Activated CD4-positive, alpha-beta memory T cell treated with anti-CD3 and anti-CD28 coated beads for 36 hours (primary cell): Measurements from ENCODE around the gene RASGRF2. TPM values are rescaled to one million over a fixed set of nuclear protein-coding genes. Genes with fewer than 3 reads are reported as not detected.

Experiments used
- CTCF ChIA-PET: fragments of 350-600 bp; sonication (Branson Sonifier 250); formaldehyde crosslinking; loops from one replicate; lab custom pipeline; 2021; ENCODE audit warnings: antibody characterized with exemption, inconsistent platforms; lab: Charles Lee
- POLR2A ChIA-PET: fragments of 350-600 bp; sonication (Branson Sonifier 250); formaldehyde crosslinking; loops from one replicate; lab custom pipeline; 2021; ENCODE audit warnings: antibody characterized with exemption; lab: Charles Lee
- DNase-seq: peaks from one replicate; pipeline ENCODE4 v3.0.0-alpha.2; 2020
- H3K27ac Mint-ChIP-seq: one replicate; pipeline ENCODE4 v1.8.0; 2021; ENCODE audit warnings: mixed read lengths
- H3K27me3 Mint-ChIP-seq: one replicate; pipeline ENCODE4 v1.8.0; 2021; ENCODE audit warnings: mixed read lengths
- H3K36me3 Mint-ChIP-seq: one replicate; pipeline ENCODE4 v1.8.0; 2021; ENCODE audit warnings: mixed read lengths
- H3K4me1 Mint-ChIP-seq: one replicate; pipeline ENCODE4 v1.8.0; 2021; ENCODE audit warnings: low read depth, mixed read lengths
- H3K4me3 Mint-ChIP-seq: one replicate; pipeline ENCODE4 v1.8.0; 2021; ENCODE audit warnings: mild to moderate bottlenecking, mixed read lengths
- H3K9me3 Mint-ChIP-seq: one replicate; pipeline ENCODE4 v1.8.0; 2021; ENCODE audit warnings: mixed read lengths
- intact Hi-C: fragments of 100-400 bp; cut with micrococcal nuclease; formaldehyde crosslinking; loops from one replicate; pipeline ENCODE4 v1.15.1; 2023
- total RNA-seq, 2 experiments: library from RNA; stranded (reverse); gene quantifications; one replicate each; pipeline ENCODE4 v1.2.3, GENCODE V29; 2021

Gene RASGRF2
- total RNA-seq, 2 experiments from 2014 or later: 7.6 to 8.6 TPM

- Mint-ChIP-seq H3K27me3 (no peaks in the 10 kb centered on the region), H3K36me3 (peaks cover 2% of the 10 kb centered on the region), H3K4me3 (no peak overlapping the region), H3K9me3 (no peaks in the 10 kb centered on the region), H3K27ac (no peak overlapping the region), H3K4me1 (no peaks in the 10 kb centered on the region)
- no peak for DNase-seq
- POLR2A ChIA-PET: no interaction called here
- intact Hi-C loops: no loop called here
- CTCF ChIA-PET: no interaction called here
Observed at GRCh38 chr5:81226949-81227348, 266.8 kb downstream of the RASGRF2 start.

DNA sequence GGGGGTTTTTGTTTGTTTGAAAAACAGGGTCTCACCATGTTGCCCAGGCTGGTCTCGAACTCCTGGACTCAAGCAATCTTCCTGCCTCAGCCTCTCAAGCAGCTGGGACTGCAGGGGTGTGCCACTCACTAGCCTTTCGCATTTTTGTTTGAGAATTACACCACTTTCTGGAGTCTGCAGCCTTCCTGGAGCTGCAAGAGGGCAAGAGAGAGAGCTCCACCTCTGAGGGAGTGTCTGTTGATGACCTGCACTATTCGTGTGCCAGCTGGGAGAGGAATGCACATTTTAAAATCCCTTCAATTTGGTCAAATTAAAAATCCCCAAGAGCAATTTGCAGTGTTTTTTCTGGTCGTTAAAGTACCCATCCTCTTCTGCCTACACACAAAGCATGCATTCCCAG, 267.9 kb downstream of the RASGRF2 start:
- no peaks in the 10 kb centered on the region for H3K9me3 Mint-ChIP-seq
- no peak for DNase-seq
- no peaks in the 10 kb centered on the region for H3K4me1 Mint-ChIP-seq
- H3K36me3 Mint-ChIP-seq: peaks cover 2% of the 10 kb centered on the region
- no peaks in the 10 kb centered on the region for H3K27me3 Mint-ChIP-seq
- CTCF ChIA-PET: no interaction called here
- H3K27ac Mint-ChIP-seq: no peak overlapping the region
- intact Hi-C loops: no loop called here
- POLR2A ChIA-PET: no interaction called here
- no peak overlapping the region for H3K4me3 Mint-ChIP-seq

GRCh38 chr5:81230416-81230815, 270.3 kb downstream of the RASGRF2 start:
- Mint-ChIP-seq H3K4me1 (peaks cover 16% of the 10 kb centered on the region), H3K27ac (no peak overlapping the region), H3K27me3 (no peaks in the 10 kb centered on the region), H3K4me3 (no peak overlapping the region), H3K9me3 (no peaks in the 10 kb centered on the region), H3K36me3 (peaks cover 2% of the 10 kb centered on the region)
- CTCF ChIA-PET: no interaction called here
- intact Hi-C loops: no loop called here
- POLR2A ChIA-PET: no interaction called here
- no peak for DNase-seq

DNA sequence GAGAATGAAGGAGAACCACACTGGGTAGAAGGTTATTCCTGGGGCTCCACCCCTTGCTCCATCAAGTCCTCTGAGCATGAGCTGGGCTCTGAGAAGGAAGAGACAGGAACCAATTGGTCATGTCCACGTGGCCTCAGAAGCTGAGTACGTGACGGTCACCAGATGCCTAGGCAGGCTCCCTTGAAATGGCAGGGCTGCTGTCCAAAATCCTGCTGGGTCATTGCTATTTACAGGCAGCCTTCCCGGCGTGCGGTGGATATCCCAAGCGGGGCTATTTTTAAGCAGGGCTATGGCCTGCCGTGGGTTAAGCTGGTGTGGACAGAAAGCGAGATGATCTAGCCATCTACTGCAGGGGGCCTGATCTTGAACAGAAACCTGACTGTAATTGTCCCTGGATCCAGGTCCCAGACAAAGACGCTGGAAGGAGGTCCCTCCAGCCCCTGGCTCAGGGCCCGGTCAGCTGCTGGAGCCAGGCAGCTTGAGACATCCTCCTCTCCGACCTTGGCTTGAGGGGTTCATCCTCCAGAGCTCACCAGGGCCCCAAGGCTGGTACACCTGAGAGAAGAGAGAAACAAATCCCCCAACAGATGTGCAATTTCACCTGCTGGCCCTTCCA, 272.4 kb downstream of the RASGRF2 start:
- no peaks in the 10 kb centered on the region for H3K9me3 Mint-ChIP-seq
- POLR2A ChIA-PET: no interaction called here
- H3K27ac Mint-ChIP-seq: no peak overlapping the region
- no peak overlapping the region for H3K4me3 Mint-ChIP-seq
- CTCF ChIA-PET: interaction anchor here (0.8 kb wide), 1 partner anchor 8 kb away, joined by 3 read pairs; no protein-coding TSS in a partner anchor
- intact Hi-C loops: no loop called here
- no peaks in the 10 kb centered on the region for H3K27me3 Mint-ChIP-seq
- no peak for DNase-seq
- H3K36me3 Mint-ChIP-seq: no peaks in the 10 kb centered on the region
- H3K4me1 Mint-ChIP-seq: peaks cover 17% of the 10 kb centered on the region

GRCh38 chr5:81233080-81233634, 273.0 kb downstream of the RASGRF2 start, which contains the start of gene CKMT2:
CKMT2 (plus strand) TSS chr5:81233322; CDS start chr5:81251133, 17,811 bp downstream.
- CTCF ChIA-PET: no interaction called here
- H3K27ac Mint-ChIP-seq: no peak within 1 kb of the TSS
- no peaks in the 10 kb centered on the region for H3K9me3 Mint-ChIP-seq

DNA sequence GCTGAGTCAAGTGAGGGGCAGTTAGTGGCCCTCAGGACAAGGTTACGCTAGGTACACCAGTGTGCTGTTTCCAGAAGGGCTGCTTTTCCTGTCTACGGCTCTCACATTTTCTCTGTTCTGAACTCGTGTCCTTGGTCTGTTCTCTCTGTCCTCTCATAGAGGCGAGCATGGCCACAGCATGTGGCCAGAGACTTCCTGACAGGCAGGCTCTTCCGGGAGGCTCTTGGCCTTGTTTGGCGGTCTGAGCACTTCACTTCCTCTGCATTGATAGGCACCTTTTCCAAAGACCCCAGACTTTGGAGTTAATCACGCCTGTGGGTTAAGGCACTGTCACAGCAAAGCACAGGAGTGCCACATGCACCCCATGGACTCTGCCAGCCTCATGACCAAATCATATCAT, 274.1 kb downstream of the RASGRF2 start:
- POLR2A ChIA-PET: interaction anchor here (0.6 kb wide), 1 partner anchor 593 kb away, joined by 3 read pairs; no protein-coding TSS in a partner anchor
- Mint-ChIP-seq H3K27ac (no peak overlapping the region), H3K4me3 (no peak overlapping the region), H3K27me3 (no peaks in the 10 kb centered on the region), H3K36me3 (no peaks in the 10 kb centered on the region), H3K4me1 (peaks cover 17% of the 10 kb centered on the region), H3K9me3 (no peaks in the 10 kb centered on the region)
- CTCF ChIA-PET: interaction anchor here (1.0 kb wide), 1 partner anchor 67 kb away, joined by 3 read pairs; the partner anchor contains the start of gene ZCCHC9
- intact Hi-C loops: no loop called here
- DNase-seq: no peak

More at GRCh38 chr5:81233080-81233634, 273.0 kb downstream of the RASGRF2 start, which contains the start of gene CKMT2:
- Mint-ChIP-seq H3K27me3 (no peaks in the 10 kb centered on the region), H3K4me1 (peaks cover 17% of the 10 kb centered on the region), H3K36me3 (no peaks in the 10 kb centered on the region), H3K4me3 (no peak within 1 kb of the TSS)
- POLR2A ChIA-PET: interaction anchor here (0.6 kb wide), 1 partner anchor 632 kb away, joined by 4 read pairs; no protein-coding TSS in a partner anchor
- intact Hi-C loops: no loop called here
- DNase-seq: no peak

DNA sequence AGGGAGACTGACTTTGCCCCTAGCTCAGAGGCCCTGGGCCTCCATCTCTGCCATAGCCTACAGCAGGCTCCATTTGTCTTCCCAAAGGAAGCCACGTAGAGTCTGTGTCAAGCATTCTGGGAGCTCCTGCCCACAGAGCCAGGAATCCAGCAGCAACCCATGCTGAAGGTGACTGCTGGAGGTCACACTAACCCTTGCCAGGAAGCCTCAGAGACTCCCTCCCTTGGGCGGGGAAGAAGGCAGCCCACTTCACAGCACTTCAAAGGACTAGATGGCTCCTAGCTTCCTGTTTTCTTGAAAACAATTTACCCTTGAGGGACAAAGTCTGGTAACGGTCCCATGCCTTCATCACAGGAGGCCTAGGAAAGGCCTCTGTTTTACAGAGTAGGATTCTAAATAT, 274.6 kb downstream of the RASGRF2 start:
- ChIA-PET POLR2A (no interaction called here), CTCF (interaction anchor here (1.0 kb wide), 1 partner anchor 67 kb away, joined by 3 read pairs; the partner anchor contains the start of gene ZCCHC9)
- no peaks in the 10 kb centered on the region for H3K9me3 Mint-ChIP-seq
- no peak for DNase-seq
- H3K27ac Mint-ChIP-seq: no peak overlapping the region
- H3K4me1 Mint-ChIP-seq: peaks cover 17% of the 10 kb centered on the region
- intact Hi-C loops: no loop called here
- no peaks in the 10 kb centered on the region for H3K27me3 Mint-ChIP-seq
- no peaks in the 10 kb centered on the region for H3K36me3 Mint-ChIP-seq
- no peak overlapping the region for H3K4me3 Mint-ChIP-seq

DNA sequence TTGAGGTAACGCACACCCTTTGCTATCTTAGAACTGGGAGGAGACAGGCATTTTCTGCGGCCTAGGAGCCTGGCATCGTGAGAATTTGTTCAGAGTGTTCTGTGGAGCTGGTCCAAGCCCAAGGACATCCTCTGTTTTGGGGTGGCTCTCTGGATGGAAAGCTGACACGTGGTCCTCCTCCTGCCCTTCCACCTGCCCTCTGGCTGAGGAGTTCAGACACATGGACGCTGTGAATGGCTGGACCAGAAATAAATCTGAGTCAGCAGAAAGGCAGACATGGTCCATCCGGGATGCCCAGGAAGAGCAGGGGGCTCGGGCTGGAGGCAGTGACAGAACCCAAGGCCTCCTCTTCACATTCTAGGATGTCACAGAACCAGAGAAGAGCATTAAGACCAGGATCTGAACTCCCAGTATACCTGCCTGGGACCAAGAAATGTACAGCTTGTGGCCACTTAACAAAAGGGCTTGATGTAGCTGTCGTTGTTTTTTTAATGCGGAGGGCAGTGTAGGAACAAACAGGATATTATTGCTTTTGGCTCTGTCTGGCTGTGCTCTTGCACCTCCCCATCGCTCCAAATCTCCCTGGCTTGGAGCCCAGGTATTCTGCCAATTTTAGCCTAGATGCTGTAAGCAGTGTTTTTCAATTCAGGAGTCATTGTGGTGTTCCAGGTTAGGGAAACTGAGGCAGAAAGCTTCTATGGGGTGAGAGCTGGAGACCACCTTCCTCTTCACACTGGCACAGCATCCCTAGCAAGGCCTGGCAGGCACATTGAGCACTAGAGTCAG, 275.3 kb downstream of the RASGRF2 start:
- Mint-ChIP-seq H3K4me3 (no peak overlapping the region), H3K9me3 (no peaks in the 10 kb centered on the region), H3K27me3 (no peaks in the 10 kb centered on the region), H3K36me3 (no peaks in the 10 kb centered on the region), H3K27ac (no peak overlapping the region), H3K4me1 (peaks cover 17% of the 10 kb centered on the region)
- ChIA-PET POLR2A (no interaction called here), CTCF (interaction anchor here (1.0 kb wide), 1 partner anchor 66 kb away, joined by 3 read pairs; the partner anchor contains the start of gene ZCCHC9)
- no peak for DNase-seq
- intact Hi-C loops: no loop called here

- CTCF ChIA-PET: interaction anchor here (1.6 kb wide), 1 partner anchor 61 kb away, joined by 4 read pairs; no protein-coding TSS in a partner anchor
- intact Hi-C loops: no loop called here
- no peak for DNase-seq
Observed at GRCh38 chr5:81238460-81238859, 278.3 kb downstream of the RASGRF2 start.

DNA sequence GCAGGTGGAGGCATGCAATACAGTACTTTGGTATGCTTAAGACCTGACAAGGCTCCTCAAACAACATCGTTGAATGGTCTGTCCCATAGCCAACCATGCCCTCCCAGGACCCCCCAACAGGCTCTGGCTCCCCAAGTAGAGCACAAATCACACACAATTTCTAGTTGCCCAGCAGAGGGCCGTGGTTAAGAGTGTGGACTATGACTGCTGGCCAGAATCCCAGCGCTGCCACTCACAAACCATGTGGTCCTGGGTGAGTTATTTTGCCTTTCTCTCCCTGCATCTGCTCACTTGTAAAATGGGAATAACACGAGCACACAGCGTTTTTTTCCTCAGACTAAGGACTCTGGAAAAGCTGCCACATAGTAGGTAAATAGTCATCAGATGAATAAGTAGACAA, 279.4 kb downstream of the RASGRF2 start:
- ChIA-PET POLR2A (no interaction called here), CTCF (no interaction called here)
- H3K9me3 Mint-ChIP-seq: no peaks in the 10 kb centered on the region
- DNase-seq: no peak
- no peak overlapping the region for H3K27ac Mint-ChIP-seq
- no peaks in the 10 kb centered on the region for H3K27me3 Mint-ChIP-seq
- H3K36me3 Mint-ChIP-seq: no peaks in the 10 kb centered on the region
- H3K4me1 Mint-ChIP-seq: peaks cover 8% of the 10 kb centered on the region
- H3K4me3 Mint-ChIP-seq: no peak overlapping the region
- intact Hi-C loops: no loop called here

More at GRCh38 chr5:81238460-81238859, 278.3 kb downstream of the RASGRF2 start:
- no peak overlapping the region for H3K27ac Mint-ChIP-seq
- peaks cover 17% of the 10 kb centered on the region for H3K4me1 Mint-ChIP-seq
- H3K27me3 Mint-ChIP-seq: no peaks in the 10 kb centered on the region
- POLR2A ChIA-PET: no interaction called here
- H3K36me3 Mint-ChIP-seq: no peaks in the 10 kb centered on the region
- no peaks in the 10 kb centered on the region for H3K9me3 Mint-ChIP-seq
- H3K4me3 Mint-ChIP-seq: no peak overlapping the region

- intact Hi-C loops: no loop called here
- H3K4me1 Mint-ChIP-seq: no peaks in the 10 kb centered on the region
- H3K36me3 Mint-ChIP-seq: no peaks in the 10 kb centered on the region
- H3K4me3 Mint-ChIP-seq: no peak overlapping the region
- no peak for DNase-seq
- ChIA-PET POLR2A (no interaction called here), CTCF (no interaction called here)
- no peaks in the 10 kb centered on the region for H3K27me3 Mint-ChIP-seq
- no peaks in the 10 kb centered on the region for H3K9me3 Mint-ChIP-seq
- no peak overlapping the region for H3K27ac Mint-ChIP-seq
Observed at GRCh38 chr5:81241001-81241400, 280.8 kb downstream of the RASGRF2 start.
